GM19455 (cell line): ENCODE results near the gene UNC13D.
"Not testable (repeated sequence)": the region's sequence is repeated elsewhere in the genome, so short reads cannot be mapped to it uniquely, and the experiment has no call there.

Experiments
- ATAC-seq: cut with Tn5 transposase; IDR thresholded peaks from one replicate; pipeline ENCODE4 v1.9.1; 2021; ENCODE audit not compliant: unreplicated experiment

Gene UNC13D

GRCh38 chr17:75822119-75822799 lies 21.9 kb downstream of the UNC13D start:
- no peak for ATAC-seq

GRCh38 chr17:75821552-75821951 lies 22.7 kb downstream of the UNC13D start:
- ATAC-seq = no peak

DNA sequence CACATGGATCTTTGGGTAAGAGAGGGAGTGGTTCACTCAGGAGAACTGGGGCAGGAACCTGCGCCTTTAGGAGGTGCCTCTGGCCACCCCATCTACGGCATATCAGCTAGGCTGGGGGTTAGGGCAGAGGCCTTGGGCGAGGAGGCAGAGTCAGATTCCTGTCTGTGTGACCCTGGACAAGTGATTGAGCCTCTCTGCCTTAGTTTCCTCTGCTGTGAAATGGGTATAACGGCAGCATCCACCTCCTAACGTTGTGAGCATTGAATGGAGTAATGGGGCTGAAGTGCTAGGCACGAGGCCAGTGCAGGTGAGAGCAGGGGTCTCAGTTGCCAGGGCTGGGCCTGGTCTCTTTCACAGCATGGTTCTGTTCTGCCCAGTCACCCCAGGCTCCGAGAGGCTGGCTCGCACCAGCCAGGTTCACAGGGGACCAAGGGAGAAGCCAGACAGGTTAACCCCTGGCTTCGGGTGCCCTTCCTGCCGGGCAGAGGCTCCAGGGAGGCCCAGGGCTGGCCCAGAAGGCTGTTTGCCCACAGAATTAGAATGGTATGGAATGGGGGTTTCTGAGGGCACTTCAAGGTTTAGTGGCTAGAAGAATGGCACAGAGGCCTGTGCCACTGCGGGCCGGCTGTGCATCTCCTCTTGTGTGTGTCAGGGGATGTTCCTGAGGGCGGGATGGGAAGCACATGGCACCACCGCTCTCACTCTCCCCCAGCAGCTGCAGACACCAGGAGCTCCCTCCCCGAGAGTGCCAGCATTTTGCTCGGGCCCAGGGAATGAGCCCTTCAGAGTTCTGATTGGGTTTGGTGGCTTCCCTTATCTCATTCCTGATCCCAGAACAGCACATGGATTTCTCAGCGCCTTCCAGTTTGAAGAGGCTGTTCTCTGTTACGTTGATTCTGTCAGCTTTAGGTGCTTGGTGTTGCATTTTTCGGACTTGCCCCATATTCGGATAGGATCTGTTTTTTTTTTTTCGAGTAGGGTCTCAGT lies 23.8 kb downstream of the UNC13D start:
- ATAC-seq = no peak

DNA sequence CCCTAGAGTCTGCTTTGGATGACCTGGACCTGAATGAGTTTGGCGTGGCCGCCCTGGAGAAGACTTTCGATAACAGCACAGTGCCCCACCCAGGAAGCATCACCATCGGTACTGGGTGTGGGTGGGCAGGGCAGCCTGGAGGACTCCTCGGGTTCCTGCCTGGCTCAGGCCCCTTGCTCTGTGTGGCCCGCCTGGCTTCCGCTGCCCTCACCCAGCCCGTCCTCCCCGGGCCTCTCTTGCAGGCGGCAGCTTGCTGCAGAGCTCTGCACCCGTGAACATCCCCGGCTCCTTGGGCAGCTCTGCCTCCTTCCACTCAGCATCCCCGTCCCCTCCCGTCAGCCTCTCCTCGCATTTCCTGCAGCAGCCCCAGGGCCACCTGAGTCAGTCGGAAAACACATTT lies 24.5 kb downstream of the UNC13D start:
- no peak for ATAC-seq

DNA sequence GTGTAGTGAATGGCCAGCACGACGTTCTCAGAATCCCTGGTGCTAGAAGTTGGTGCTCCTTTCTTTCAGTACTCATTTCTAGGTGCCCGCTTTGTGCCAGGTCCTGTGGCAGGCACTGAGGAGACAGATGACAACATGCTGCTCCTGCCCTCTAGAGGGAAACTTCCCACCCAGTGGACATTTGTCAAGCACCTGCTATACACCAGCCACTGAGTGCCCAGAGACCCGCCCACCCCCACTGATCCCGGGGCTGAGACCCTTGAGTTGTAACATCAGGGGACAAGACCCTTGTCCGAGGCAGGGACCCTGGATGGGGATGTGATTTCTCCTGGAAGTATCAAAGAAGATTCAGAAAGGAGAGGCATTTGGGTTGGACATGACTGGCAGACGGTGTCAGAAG lies 25.1 kb downstream of the UNC13D start:
- ATAC-seq = no peak

- no peak for ATAC-seq
Measured at GRCh38 chr17:75818326-75818885, 25.8 kb downstream of the UNC13D start.

DNA sequence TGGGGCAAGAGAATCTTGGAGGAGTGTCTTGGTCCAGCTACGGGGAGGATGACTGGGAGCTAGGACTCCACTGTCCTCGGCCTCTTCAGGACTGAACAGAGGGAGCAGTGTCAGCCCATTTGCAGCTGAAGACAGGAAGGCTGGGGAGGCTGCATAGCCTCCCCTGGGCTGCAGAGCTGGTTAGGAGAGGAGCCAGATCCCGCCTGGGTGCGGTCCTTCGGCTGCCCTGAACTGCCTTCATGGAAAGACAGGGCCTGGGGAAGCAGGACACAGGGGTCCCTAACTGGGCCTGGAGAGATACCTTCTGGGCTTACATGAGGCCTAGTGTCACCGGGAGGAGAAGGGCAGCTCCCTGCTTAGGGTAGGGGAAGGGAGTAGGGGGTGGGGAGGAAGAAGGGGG lies 26.6 kb downstream of the UNC13D start:
- ATAC-seq = no peak

- no peak for ATAC-seq
Measured at GRCh38 chr17:75816693-75817092, 27.5 kb downstream of the UNC13D start.

DNA sequence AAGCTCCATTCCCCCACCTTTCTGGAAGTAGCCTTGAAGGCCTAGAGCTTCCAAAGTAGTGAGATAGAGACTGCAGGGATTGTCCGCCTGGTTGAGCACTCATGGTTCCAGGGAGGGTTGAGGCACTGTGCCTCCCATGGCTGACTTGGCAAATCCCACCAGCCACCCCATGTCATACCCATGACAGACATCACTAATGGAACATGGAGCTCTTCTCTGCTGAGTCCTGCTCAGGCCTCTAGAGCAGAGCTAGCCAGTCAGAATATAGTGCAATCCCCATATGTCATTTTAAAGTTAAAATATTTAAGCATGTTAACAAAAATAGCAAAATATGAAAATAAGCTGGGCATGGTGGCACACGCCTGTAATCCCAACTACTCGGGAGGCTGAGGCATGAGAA lies 28.8 kb downstream of the UNC13D start:
- no peak for ATAC-seq

- ATAC-seq = no peak
Measured at GRCh38 chr17:75814900-75815373, 29.3 kb downstream of the UNC13D start.

DNA sequence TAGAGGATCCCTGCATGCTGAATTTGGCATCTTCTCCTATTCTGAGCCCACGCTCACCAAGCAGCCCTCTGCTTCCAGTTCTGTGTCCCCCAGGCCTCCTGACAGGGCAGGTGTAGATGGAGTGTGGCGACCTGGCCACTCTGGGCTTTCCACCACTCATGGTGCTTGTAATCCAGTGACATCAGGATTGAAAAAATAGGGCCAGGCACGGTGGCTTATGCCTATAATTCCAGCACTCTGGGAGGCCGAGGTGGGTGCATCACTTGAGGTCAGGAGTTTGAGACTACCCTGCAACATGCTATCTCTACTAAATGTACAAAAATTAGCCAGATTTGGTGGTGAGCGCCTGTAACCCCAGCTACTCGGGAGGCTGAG lies 30.2 kb downstream of the UNC13D start:
- no peak for ATAC-seq

- ATAC-seq = no peak
Measured at GRCh38 chr17:75813081-75814020, 30.9 kb downstream of the UNC13D start.

GRCh38 chr17:75812096-75813013 lies 31.8 kb downstream of the UNC13D start:
- ATAC-seq = no peak

DNA sequence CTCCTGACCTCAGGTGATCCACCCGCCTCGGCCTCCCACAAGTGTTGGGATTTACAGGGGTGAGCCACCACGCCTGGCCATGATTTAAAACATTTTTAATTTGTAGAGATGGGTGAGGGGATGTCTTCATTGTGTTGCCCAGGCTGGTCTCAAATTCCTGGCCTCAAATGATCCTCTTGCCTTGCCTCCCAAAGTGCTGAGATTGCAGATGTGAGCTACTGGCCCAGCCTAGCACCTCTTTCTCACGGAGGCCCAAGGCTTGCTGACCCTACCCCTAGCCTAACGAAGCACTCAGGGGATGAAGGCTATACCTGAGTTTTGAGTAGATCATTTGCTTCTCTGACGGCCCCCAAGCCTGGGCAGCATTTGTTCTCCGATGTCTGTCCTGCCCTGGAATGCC lies 33.0 kb downstream of the UNC13D start:
- ATAC-seq = no peak

GRCh38 chr17:75810756-75811155 lies 33.4 kb downstream of the UNC13D start:
- not testable (repeated sequence) for ATAC-seq

GRCh38 chr17:75810216-75810615 lies 34.0 kb downstream of the UNC13D start:
- ATAC-seq = no peak

- no peak for ATAC-seq
Measured at GRCh38 chr17:75809631-75810111, 34.5 kb downstream of the UNC13D start.

- no peak for ATAC-seq
Measured at GRCh38 chr17:75808905-75809621, 35.1 kb downstream of the UNC13D start.

DNA sequence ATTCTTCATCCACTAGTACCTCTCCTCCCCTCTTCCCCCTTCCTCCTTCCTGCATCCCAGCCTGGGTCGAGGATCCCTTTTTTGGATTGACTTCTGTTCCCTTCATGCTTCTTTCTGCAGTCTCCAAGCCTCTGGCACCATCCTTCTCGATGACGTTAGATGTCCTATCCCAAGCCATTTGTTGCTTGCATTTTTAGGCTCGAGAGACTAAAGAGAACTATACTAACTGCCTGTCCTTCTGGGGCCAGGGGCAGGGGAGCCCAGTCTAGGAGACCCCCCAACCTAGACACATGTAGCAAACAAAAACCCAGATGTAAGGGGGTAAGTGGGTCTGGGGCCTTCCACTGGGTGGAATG lies 35.7 kb downstream of the UNC13D start:
- no peak for ATAC-seq
